NB4 (cell line): ENCODE data around the gene ACOT12.
"Not testable (repeated sequence)": the region's sequence is repeated elsewhere in the genome, so short reads cannot be mapped to it uniquely, and the experiment has no call there.

Source experiments
- DNase-seq: peaks from one replicate; pipeline ENCODE4 v3.0.0; 2010; ENCODE audit warnings: low read depth
- H3K4me3 ChIP-seq: one replicate; pipeline ENCODE4 v1.5.1; 2011; ENCODE audit warnings: mild to moderate bottlenecking, low read depth, low read length, moderate library complexity
- CTCF ChIP-seq: IDR thresholded peaks from one replicate; pipeline ENCODE4 v1.5.1; 2012; ENCODE audit warnings: low read depth, low read length
- MAX ChIP-seq: IDR thresholded peaks from 2 replicates; pipeline ENCODE4 v1.6.1; 2011; ENCODE audit warnings: low read depth, low read length
- MYC ChIP-seq: IDR thresholded peaks from 2 replicates; pipeline ENCODE4 v1.6.1; 2011; ENCODE audit warnings: low read depth, low read length
- POLR2A ChIP-seq: IDR thresholded peaks from 2 replicates; pipeline ENCODE4 v1.6.1; 2011; ENCODE audit warnings: mild to moderate bottlenecking; ENCODE audit not compliant: insufficient read length; ENCODE audit errors: extremely low read depth

ACOT12 gene

GRCh38 chr5:81418606-81419005 is 24.7 kb upstream of the ACOT12 start:
- no peak overlapping the region for H3K4me3 ChIP-seq
- no peak for TF ChIP-seq MAX
- DNase-seq: no peak

GRCh38 chr5:81417052-81417451 is 23.1 kb upstream of the ACOT12 start:
- TF ChIP-seq CTCF (no peak), MAX (no peak), MYC (no peak), POLR2A (no peak)
- H3K4me3 ChIP-seq: no peak overlapping the region
- no peak for DNase-seq

GRCh38 chr5:81409896-81410295 is 16.0 kb upstream of the ACOT12 start:
- H3K4me3 ChIP-seq: no peak overlapping the region
- no peak for DNase-seq
- TF ChIP-seq POLR2A (no peak), MAX (no peak), CTCF (no peak), MYC (no peak)

GRCh38 chr5:81409361-81409760 is 15.4 kb upstream of the ACOT12 start:
- no peak overlapping the region for H3K4me3 ChIP-seq
- TF ChIP-seq MAX (no peak), POLR2A (no peak)
- no peak for DNase-seq

GRCh38 chr5:81408496-81408895 is 14.6 kb upstream of the ACOT12 start:
- no peak for DNase-seq
- H3K4me3 ChIP-seq: no peak overlapping the region
- no peak for TF ChIP-seq MYC
- TF ChIP-seq POLR2A: no peak
- no peak for TF ChIP-seq MAX
- no peak for TF ChIP-seq CTCF

- H3K4me3 ChIP-seq, DNase-seq: not testable (repeated sequence)
Observed at GRCh38 chr5:81407811-81408210, 13.9 kb upstream of the ACOT12 start.

GRCh38 chr5:81405126-81405891 is 11.4 kb upstream of the ACOT12 start:
- DNase-seq: no peak
- no peak overlapping the region for H3K4me3 ChIP-seq
- TF ChIP-seq POLR2A (no peak), CTCF (no peak), MAX (no peak), MYC (no peak)
